GM12875 (cell line): ENCODE data around the gene APOB.

Experiments used
- H3K4me3 ChIP-seq: one replicate; pipeline ENCODE4 v1.5.1; 2011; ENCODE audit warnings: low read depth, low read length, control low read depth
- CTCF ChIP-seq: IDR thresholded peaks from 2 replicates; pipeline ENCODE4 v1.5.1; 2011; ENCODE audit warnings: low read depth, mild to moderate bottlenecking, control low read depth, inconsistent platforms, low read length, moderate library complexity, borderline replicate concordance; ENCODE audit not compliant: insufficient read depth

Gene APOB

GRCh38 chr2:21010813-21011439, 32.9 kb downstream of the APOB start:
- TF ChIP-seq CTCF = no peak
- H3K4me3 ChIP-seq = no peak overlapping the region

GRCh38 chr2:21009662-21010225, 34.1 kb downstream of the APOB start:
- no peak overlapping the region for H3K4me3 ChIP-seq
- TF ChIP-seq CTCF = no peak

- no peak overlapping the region for H3K4me3 ChIP-seq
- TF ChIP-seq CTCF = no peak
Observed at GRCh38 chr2:21008790-21009661, 34.8 kb downstream of the APOB start.

- no peak overlapping the region for H3K4me3 ChIP-seq
- no peak for TF ChIP-seq CTCF
Observed at GRCh38 chr2:21008014-21008789, 35.7 kb downstream of the APOB start.

GRCh38 chr2:21007129-21008013, 36.5 kb downstream of the APOB start:
- H3K4me3 ChIP-seq = no peak overlapping the region
- no peak for TF ChIP-seq CTCF

- H3K4me3 ChIP-seq = no peak overlapping the region
- no peak for TF ChIP-seq CTCF
Observed at GRCh38 chr2:21006423-21007128, 37.3 kb downstream of the APOB start.
